ENCODE measurements around the gene BPIFB2. TPM values are rescaled to one million over a fixed set of nuclear protein-coding genes. Genes with fewer than 3 reads are reported as not detected.

BPIFB2 gene
- total RNA-seq, 1 donor from 2014 or later = not detected

DNA sequence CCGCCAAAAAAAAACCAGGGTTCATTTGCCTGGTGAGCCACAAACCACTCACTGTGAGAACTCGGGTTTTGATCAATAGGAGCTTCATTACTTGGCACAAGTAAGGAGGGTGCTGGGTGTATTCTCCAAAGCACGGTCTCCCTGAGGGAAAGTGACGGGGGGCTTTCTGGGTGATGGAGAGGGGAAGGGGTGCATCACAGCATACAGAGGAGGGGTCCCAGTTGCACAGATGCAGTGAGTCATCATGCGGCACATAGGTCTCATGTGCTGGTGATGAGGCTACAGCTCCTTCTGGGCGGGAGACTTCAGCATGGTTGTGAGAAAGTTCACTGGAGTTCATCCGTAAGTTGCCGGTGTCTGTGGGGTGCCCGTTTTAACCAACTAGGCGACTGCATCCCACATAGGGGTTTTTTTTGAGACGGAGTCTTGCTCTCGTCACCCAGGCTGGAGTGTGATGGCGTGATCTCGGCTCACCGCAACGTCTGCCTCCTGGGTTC is 39.5 kb upstream of the BPIFB2 start:
- Mint-ChIP-seq H3K27me3 (ENCODE audit: unreplicated experiment) (peaks cover under 1% of the 10 kb centered on the region), H3K36me3 (ENCODE audit: low read depth, unreplicated experiment) (no peaks in the 10 kb centered on the region), H3K4me3 (ENCODE audit: unreplicated experiment) (no peak overlapping the region), H3K9me3 (ENCODE audit: unreplicated experiment) (no peaks in the 10 kb centered on the region), H3K4me1 (ENCODE audit: unreplicated experiment) (peaks cover 31% of the 10 kb centered on the region), H3K27ac (ENCODE audit: unreplicated experiment) (no peak overlapping the region)
- no peak for DNase-seq (ENCODE audit: low spot score)
- TF ChIP-seq, protein P1, sequence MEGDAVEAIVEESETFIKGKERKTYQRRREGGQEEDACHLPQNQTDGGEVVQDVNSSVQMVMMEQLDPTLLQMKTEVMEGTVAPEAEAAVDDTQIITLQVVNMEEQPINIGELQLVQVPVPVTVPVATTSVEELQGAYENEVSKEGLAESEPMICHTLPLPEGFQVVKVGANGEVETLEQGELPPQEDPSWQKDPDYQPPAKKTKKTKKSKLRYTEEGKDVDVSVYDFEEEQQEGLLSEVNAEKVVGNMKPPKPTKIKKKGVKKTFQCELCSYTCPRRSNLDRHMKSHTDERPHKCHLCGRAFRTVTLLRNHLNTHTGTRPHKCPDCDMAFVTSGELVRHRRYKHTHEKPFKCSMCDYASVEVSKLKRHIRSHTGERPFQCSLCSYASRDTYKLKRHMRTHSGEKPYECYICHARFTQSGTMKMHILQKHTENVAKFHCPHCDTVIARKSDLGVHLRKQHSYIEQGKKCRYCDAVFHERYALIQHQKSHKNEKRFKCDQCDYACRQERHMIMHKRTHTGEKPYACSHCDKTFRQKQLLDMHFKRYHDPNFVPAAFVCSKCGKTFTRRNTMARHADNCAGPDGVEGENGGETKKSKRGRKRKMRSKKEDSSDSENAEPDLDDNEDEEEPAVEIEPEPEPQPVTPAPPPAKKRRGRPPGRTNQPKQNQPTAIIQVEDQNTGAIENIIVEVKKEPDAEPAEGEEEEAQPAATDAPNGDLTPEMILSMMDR (IDR thresholded peaks at IDR 0.05; ENCODE audit: unreplicated experiment) = no peak

DNA sequence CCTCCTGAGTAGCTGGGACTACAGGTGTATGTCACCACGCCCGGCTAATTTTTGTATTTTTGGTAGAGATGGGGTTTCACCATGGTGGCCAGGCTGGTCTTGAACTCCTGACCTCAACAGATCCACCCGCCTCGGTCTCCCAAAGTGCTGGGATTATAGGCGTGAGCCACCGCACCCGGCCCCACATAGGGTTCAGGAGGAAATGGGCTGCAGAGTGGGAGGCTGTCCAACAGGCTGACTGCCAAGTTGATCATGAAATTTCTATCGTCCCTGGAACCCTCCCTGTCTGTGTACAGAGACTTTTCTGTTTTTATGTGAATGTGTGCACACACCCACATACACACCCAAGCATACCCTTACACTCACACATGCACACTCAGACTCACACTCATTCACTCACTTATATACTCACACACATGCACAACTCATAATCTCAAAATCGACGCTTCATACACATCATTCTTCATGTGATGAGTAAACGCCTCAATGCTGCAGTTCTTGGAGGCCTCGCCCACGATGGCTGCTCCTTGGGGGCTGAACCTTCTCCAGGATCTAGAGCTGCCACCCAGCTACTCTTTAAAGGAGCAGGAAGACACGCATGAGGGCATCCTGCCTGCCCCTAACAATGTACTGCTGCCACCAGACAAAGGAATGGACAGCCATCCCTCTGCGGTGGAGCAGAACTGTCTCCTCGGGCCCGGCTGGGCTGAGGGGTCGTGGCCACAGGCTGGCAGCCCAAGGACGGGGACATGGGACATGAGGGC is 38.8 kb upstream of the BPIFB2 start:
- TF ChIP-seq, protein P1 (IDR thresholded peaks at IDR 0.05; ENCODE audit: unreplicated experiment) = no peak
- H3K4me1 Mint-ChIP-seq (ENCODE audit: unreplicated experiment) = peaks cover 31% of the 10 kb centered on the region
- H3K27ac Mint-ChIP-seq (ENCODE audit: unreplicated experiment) = peak overlapping the region; percentile 14
- no peak for DNase-seq (ENCODE audit: low spot score)
- no peaks in the 10 kb centered on the region for H3K9me3 Mint-ChIP-seq (ENCODE audit: unreplicated experiment)
- no peak overlapping the region for H3K4me3 Mint-ChIP-seq (ENCODE audit: unreplicated experiment)
- peaks cover 2% of the 10 kb centered on the region for H3K27me3 Mint-ChIP-seq (ENCODE audit: unreplicated experiment)
- H3K36me3 Mint-ChIP-seq (ENCODE audit: low read depth, unreplicated experiment) = no peaks in the 10 kb centered on the region

DNA sequence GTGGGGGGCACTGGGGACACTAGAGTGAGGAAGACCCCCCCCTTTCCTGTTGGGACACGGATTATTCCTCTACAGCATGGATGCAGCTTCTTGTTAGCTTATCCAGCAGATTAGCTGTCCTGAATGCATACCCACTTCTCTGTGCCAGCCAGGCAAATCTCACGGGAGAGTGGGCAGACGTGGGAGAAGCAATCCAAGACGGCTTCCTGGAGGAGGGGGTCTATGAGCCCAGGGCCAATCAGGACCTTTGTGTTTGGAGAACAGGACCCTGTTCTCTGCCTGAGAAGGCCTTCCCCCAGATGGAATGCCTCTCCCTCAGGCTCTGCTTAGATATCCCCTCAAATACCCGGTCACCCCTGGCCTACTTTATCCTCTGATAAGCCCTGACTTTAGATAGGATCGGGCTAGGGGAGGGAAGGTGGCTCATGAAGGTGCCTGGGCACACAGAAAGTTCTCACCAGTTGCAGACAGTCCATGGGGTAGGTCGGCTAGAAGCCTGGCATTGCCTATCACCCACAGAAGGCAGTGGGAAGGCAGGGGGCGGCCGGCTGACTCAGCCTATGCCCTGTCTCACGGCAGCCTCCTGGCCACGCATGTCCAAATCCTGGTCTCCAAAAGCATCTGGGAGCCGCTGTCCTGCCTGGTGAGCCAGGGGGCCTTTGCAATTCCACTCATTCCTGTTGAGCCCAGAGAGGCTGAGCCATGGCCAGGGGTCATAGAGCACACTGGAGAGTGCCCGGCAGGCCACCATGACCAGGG is 38.0 kb upstream of the BPIFB2 start:
- H3K27ac Mint-ChIP-seq (ENCODE audit: unreplicated experiment) = peak overlapping the region; percentile 79
- H3K27me3 Mint-ChIP-seq (ENCODE audit: unreplicated experiment) = peaks cover 2% of the 10 kb centered on the region
- no peak overlapping the region for H3K4me3 Mint-ChIP-seq (ENCODE audit: unreplicated experiment)
- DNase-seq (ENCODE audit: low spot score) = no peak
- H3K4me1 Mint-ChIP-seq (ENCODE audit: unreplicated experiment) = peaks cover 31% of the 10 kb centered on the region
- TF ChIP-seq, protein P1 (IDR thresholded peaks at IDR 0.05; ENCODE audit: unreplicated experiment) = no peak
- H3K9me3 Mint-ChIP-seq (ENCODE audit: unreplicated experiment) = no peaks in the 10 kb centered on the region
- H3K36me3 Mint-ChIP-seq (ENCODE audit: low read depth, unreplicated experiment) = no peaks in the 10 kb centered on the region

DNA sequence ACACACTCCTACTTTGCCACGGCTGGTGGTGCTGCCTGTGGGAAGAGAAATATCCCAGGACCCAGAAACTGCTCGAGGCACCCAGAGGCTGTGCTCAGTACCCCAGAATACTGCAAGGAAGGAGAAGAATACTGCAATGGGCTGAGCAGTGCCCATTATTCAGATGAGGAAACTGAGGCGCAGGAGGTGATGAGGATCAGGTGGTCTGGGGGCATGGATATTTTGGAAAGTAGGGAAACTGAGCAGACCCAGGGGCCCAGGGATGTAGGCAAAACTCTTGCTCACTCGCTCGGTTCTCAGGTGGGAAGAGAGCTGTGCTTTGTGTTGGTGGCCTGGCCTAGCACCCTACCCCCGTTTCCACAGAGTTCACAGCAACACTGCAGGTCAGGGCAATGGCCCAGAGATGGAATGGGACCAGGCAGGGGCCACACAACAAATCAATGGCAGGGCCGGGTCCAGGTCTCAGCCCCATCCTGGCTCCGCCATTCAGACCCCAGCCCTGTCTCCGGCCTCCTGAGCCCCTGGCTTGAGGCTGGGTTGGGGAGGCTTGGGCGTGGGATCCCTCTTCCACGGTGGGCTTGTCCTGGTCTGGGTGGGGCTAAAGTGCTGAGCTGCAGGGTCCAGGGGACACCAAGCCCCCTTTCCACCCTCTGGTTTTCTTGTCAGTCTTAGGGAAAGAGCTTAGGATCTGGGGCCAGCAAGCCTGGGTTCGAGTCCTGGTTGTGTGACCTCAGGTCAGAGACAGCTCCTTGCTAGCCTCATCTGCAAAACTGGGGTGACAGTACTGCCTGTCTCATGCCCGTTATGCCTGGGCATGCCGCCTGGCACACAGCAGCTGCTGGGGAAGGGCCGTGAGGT is 37.2 kb upstream of the BPIFB2 start:
- DNase-seq (ENCODE audit: low spot score) = no peak
- no peaks in the 10 kb centered on the region for H3K9me3 Mint-ChIP-seq (ENCODE audit: unreplicated experiment)
- TF ChIP-seq, protein P1 (IDR thresholded peaks at IDR 0.05; ENCODE audit: unreplicated experiment) = no peak
- no peak overlapping the region for H3K4me3 Mint-ChIP-seq (ENCODE audit: unreplicated experiment)
- peaks cover 2% of the 10 kb centered on the region for H3K27me3 Mint-ChIP-seq (ENCODE audit: unreplicated experiment)
- H3K27ac Mint-ChIP-seq (ENCODE audit: unreplicated experiment) = peak overlapping the region; percentile 79
- H3K36me3 Mint-ChIP-seq (ENCODE audit: low read depth, unreplicated experiment) = no peaks in the 10 kb centered on the region
- H3K4me1 Mint-ChIP-seq (ENCODE audit: unreplicated experiment) = peaks cover 37% of the 10 kb centered on the region

All from endothelial cell (in vitro differentiated cells).